T-helper 22 cell (primary cell): ENCODE measurements around the gene ZNF800.
A peak's percentile ranks its signal among the peaks of the same experiment; 100 is the strongest.
"Not testable (repeated sequence)": the region's sequence is repeated elsewhere in the genome, so short reads cannot be mapped to it uniquely, and the experiment has no call there.

Experiments
- DNase-seq: peaks from one replicate; pipeline ENCODE4 v3.0.0-alpha.2; 2020; ENCODE audit warnings: low read depth

ZNF800 gene, protein sequence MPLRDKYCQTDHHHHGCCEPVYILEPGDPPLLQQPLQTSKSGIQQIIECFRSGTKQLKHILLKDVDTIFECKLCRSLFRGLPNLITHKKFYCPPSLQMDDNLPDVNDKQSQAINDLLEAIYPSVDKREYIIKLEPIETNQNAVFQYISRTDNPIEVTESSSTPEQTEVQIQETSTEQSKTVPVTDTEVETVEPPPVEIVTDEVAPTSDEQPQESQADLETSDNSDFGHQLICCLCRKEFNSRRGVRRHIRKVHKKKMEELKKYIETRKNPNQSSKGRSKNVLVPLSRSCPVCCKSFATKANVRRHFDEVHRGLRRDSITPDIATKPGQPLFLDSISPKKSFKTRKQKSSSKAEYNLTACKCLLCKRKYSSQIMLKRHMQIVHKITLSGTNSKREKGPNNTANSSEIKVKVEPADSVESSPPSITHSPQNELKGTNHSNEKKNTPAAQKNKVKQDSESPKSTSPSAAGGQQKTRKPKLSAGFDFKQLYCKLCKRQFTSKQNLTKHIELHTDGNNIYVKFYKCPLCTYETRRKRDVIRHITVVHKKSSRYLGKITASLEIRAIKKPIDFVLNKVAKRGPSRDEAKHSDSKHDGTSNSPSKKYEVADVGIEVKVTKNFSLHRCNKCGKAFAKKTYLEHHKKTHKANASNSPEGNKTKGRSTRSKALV

DNA sequence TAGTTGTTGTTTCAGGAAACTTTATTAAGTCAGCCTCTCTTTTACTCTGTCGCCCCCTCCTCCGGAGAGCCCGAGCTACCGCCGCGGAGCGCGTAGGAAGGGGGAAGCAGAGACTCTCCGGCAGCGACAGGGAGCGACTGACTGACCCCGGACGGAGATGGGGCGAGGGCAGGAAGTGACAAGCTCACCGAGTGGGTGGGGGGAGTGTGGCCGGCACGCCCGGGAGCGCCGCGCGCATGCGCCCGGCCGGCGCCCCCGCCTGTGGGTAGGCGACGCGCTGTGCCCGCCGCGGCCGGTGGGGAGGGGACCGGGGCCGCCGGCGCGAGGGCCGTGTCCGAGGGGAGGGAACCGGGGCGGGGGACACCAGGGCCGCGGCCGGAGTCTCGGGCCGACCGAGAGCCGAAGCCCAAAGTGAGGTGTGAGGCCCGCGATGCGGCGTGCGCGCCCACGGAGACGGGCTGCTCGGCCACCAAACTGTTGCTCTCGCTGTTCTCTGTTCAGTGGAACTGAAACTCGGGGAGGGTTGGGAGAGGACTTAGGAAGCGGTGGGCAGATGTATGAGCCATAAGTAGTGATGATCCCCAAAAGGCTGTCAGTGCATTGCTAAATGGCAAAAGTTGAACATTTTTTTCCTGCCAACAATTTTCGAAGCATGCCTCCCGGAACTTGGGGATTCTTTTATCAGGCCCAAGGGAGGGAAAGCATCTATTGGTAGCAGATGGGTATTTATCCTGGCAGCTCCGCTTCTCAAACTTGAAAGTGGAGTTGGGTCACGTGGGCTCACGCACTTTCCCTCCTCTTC lies at the start of gene ZNF800:
Gene ZNF800, minus strand, starts transcription at position 143 of the 802 bp plus-strand sequence. CDS start 1,151 bp downstream, outside the sequence.
- peak; percentile 78 for DNase-seq

DNA sequence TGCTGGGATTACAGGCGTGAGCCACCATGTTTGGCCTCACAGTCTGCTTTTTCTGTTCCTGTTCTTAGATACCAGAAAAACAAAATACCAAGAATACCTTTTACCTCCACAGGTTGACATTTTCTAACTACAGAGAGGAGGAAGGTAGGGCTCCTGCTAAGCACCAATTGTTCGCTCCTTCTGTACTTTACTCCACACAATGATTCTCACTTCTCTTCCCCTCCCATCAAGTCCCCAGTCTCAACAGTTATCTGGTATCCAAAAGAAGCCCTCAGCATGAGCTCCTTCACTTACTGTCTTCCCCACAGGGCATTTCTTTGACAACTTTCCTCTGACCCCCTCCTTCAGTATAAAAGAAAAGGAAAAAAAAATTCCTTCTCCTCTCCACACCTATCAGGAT lies 47.7 kb upstream of the ZNF800 start:
- DNase-seq, result no peak

DNA sequence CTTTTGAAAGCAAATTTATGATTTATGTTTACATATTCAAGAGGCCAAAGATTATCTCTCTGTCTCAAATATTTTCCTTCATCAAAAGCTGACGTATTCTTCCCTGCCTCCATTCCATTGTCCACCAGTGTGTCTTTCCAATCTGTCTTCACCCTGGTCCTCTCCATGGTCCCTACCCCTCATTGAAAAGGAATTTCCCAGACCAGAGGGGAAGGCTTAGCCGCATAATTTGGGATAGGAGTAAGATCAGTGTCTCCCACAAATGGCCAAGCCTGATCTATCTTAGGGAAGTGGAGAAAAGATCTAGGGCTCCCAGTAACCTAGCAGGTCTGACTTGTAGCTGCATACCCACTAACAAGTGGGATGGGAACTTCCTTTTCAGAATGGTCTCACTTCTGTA lies 46.3 kb upstream of the ZNF800 start:
- DNase-seq, result no peak

DNA sequence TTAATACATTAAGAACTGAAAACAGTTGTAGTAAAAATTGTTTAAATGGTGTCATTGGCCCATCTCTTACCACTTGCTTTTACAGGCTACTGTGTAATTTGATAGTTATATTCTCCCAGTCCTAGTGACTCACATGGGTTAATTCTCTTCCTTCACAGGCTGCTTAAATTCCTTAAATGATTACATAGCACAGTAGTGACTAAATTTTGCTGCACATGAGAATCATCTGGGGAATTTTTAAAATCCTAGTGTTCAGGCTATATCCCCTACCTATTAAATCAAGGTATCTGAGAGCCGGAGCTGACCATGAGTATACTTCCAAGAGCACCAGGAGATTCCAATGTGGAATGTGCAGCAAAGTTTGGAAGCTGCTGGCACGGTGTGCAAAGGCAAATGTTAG lies 45.3 kb upstream of the ZNF800 start:
- no peak for DNase-seq

DNA sequence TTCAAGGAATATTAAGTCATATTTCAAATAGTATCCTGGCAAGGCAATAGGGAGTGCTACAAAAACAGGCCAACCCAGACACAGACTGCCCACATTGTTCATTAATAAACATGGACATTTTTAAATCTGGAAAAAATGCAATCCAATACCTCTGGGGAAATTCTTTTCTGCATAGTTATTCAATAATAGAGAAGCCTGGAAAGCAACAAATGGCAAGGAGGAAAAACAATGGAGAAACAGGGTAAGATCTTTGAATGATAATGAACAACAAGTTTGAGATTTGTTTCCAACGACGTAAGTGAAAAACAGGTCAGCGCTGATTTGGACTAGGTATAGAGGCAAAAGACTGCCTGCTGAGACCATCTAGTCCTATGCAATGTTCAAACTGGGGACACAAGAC lies 44.7 kb upstream of the ZNF800 start:
- no peak for DNase-seq

DNA sequence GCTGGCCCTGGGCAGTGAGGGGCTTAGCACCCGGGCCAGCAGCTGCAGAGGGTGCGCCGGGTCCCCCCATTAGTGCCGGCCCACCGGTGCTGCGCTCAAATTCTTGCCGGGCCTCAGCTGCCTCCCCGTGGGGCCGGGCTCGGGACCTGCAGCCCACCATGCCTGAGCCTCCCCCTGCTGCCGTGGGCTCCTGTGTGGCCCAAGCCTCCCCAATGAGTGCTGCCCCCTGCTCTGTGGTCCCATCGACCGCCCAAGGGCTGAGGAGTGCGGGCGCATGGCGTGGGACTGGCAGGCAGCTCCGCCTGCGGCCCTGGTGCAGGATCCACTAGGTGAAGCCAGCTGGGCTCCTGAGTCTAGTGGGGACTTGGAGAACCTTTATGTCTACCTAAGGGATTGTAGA lies 36.8 kb upstream of the ZNF800 start:
- DNase-seq, result not testable (repeated sequence)

DNA sequence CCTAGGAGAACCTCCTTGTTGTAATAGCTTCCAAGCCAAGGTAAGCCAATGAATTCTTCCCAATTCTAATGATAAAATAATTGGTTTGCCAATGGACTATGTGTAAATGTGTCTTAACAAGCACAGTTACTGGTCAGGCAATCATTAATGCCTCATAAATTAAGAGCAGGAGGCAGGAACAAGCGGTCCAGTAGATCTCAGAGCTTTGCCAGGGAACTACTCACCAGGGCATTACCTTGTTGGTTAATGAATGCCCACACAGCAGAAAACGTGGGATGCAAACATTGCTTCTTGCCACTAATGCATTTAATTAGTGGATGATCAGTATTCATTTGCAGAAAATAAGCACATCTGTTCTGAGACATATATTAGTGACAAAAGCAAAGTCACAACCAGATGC lies 26.7 kb upstream of the ZNF800 start:
- no peak for DNase-seq

DNA sequence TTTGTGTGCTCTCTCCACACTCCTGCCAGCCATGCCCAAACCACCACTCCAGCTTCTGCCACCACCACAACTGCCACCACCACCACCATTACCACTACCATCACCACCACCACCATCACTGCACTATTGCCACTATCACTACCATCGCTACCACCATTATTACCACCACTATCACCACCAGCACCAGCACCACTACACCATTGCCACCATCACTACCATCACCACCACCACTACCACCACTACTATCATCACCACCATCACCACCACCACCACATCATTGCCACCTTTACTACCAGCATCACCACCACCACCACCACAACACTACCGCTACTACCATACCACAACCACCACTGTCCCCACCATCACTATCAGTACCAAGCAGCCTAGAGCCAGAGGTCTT lies 26.0 kb upstream of the ZNF800 start:
- DNase-seq, result no peak

DNA sequence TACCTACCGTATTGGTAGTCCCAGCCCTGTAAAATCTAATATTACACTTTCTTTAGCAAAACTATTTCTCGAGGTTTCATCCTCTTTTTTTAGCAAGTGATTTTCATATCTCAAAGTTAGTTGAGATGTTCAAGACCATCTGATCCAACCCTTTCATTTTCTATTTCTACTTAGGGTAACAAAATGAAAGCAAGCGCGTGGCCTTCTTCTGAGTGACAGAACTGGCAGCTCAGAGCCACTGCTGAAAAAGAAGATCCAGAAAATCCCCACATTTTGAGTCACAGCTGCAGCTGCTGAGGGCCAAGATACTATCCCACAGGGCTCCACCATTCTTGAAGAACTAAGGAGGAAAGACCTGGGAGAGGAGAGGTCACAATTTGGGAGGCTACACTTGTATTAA lies 24.8 kb upstream of the ZNF800 start:
- no peak for DNase-seq

DNA sequence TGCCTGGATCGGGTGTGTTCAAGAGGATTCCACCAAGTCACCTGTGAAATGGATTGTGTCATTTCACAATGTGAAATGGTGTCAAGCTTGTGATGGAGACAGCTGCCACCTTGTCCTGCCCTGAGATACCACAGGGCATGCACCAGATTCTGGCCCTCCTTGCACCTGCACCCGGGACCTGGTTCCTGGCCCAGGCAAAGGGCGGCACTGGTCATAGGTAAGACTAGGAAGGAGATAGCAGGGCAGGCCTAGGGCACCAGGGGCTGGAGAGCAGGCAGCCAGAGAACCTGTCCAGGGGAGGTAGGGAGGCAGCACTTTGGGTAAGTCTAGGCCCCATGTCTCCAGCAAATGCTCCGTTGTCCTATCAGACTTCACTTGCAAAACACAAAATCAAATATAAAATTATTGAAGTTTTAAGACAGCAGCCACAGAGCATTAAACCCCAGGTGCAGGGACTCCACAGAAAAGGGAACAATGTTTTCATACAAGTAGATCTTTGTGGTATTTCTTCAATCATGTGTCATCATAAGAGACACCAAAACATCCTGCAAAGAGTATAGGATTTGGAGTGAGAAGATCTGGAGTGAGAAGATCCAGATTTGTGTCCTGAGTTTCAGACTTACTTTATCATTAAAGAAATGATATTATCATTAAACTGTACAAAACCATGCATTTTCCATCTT lies 22.7 kb upstream of the ZNF800 start:
- DNase-seq, result no peak

DNA sequence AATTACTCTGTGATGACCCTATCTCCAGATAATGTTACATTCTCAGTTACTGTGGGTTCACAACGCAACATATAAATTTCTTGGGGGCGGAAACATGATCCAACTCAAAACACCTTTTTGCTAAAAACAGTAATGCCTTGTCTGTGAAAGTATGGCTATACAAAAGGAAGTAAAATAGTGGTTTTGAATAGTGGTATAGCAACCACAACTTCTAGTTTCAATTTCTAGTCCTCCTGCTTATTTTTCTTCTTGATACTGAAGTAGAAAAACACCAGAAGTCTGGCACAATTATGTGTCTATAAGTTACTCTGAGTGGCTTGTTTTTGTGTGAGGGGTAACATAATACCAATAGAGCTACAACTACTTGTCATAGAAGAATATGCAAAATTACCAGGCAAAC lies 21.5 kb upstream of the ZNF800 start:
- no peak for DNase-seq

DNA sequence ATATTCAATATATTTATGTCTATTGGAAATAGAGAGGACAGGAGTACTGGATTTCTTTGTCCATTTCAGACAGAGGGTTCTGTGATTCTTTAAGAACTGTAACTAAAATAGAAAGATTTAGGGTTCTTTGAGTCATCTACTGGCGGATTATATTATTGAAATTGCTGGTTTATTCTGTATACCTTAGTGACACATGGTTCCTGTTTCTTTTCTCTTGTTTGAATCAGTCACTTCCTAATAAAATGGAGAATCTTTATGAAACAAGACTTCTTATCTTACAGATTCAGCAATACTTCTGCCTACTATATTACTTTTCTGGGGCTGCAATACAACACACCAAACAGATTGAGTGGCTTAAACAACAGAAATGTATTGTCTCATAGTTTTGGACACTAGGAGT lies 20.8 kb upstream of the ZNF800 start:
- DNase-seq, result no peak

DNA sequence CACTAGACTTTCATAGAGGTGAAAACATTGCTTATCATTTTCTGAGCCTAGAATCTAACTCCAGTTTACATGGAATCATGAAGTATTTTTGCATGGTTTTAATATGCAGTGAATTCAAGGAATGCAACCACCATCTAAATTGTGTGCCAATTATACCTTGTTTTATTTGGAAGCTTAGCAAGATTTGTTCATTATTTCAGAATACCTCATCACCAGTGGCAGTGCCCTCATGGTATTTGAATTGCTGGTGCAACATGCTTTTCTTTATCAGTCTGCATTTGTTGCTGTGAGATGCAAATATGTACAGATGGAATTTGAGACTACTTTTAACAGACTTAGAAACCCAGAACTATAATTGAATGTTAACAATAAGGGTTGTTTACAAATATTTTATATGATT lies 18.7 kb upstream of the ZNF800 start:
- no peak for DNase-seq

DNA sequence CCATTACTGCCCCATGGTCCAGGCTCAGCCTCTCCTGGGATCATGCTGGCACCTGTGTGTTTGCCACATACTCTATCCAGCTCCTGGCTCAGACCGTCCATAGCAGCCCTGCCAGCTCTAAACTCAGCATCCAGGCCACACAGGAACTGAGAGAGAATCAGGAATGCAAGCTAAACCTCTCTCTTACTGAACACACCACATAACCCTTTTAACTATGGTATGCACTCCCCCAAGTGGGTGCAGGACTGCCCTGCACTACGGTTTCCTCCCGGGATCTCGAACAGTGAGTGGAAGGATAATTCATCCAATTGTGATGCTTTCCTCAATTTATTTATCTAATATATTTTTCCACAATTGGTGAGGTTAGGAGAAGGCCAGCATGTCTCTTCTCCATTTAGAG lies 17.1 kb upstream of the ZNF800 start:
- no peak for DNase-seq

DNA sequence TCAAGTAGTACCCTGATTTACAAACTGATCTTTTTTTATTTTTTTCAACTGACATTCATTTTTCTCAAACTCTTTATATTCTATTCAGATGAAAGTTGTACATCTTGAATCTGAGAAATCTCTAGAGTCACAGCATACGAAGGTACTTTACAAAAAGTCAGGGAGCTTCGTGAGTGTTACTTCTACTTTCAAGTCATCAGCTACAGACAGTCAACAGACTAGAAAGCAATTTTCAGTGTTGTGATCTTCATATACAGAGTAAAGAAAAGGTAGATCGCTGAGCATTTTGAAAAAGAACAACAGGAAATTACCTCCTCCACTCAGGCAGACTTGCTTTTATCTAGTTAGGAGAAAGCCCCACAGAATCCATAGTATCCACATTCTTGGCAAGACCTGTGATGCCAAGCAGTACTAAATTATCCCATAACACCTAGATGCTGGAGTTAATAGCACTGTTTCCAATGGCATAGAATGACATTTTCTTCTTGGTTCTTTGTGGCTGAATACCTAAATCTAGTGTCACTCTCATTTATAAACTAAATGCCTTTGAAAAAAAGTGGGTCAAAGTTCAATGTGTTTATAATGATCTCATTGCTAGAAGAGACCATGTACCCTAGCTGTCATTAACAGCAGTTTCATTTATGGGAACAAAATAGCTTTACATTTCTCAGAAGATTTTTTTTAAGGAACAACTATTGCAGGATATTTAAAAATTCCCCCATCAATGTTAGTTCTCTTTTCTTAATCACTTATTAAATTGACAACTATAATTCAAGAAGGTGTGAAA lies 12.0 kb upstream of the ZNF800 start:
- DNase-seq, result no peak

DNA sequence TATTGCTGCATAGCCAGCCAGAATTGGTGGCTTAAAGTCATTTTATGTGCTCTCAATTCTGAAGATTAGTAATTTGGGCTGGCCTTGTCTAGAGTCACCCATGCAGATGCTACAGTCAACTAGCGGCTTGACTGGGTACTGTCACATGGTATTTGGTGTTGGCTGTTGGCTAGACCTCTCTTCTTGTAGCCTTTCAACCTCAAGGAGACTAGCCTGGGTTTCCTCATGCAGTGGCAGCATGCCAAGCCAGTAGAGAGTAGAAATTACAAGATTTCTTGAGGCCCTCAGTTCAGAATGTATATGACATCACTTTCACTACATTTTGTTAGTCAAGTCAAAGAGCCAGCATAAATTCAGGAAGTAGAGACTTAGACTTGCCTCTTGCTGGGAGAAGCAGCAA lies 3.7 kb upstream of the ZNF800 start:
- no peak for DNase-seq

DNA sequence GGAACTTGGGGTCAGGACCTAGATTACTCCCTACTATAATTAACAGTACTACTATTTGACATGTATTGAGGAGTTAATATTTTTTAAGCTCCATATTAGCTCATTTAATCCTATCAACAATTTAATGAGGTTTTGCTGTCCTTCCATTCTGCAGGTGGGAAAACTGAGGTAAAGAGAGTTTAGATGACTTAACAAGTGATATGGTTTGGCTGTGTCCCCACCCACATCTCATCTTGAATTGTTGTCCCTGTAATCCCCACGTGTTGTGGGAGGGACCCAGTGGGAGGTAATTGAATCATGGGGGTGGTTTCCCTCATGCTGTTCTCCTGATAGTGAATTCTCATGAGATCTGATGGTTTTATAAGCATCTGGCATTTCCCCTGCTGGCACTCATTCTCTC lies 2.6 kb upstream of the ZNF800 start:
- DNase-seq, result not testable (repeated sequence)

DNA sequence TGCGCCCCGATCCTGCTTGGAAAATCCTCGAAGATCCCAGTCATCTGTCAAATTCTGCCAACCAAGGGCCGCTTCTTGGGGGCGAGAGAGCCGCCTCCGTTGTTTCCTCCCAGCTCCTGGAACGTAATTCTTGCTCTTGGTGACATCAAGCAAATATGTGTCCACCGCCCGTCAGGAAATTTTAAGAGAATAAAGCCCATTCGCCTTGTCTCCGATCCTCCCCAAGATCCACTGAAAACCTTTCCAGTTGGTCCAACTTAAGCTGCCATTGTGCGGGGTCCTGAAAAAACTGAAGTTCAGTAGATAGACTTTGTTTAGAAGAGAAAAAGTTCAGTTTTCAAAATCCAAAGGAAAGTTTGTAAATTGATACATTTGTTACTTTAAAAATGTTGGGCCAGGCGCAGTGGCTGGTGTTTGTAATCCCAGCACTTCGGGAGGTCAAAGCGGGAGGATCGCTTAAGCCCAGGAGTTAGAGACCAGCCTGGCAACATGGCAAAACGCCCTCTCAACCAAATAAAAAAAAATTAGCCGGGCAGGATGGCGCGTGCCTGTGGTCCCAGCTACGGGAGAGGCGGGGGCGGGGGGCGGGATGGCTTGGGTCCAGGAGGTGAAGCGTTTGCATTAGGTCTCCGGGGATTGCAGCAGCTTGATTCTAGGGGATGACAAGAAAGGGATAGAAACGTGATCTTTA lies 1.0 kb upstream of the ZNF800 start:
- DNase-seq, result no peak

DNA sequence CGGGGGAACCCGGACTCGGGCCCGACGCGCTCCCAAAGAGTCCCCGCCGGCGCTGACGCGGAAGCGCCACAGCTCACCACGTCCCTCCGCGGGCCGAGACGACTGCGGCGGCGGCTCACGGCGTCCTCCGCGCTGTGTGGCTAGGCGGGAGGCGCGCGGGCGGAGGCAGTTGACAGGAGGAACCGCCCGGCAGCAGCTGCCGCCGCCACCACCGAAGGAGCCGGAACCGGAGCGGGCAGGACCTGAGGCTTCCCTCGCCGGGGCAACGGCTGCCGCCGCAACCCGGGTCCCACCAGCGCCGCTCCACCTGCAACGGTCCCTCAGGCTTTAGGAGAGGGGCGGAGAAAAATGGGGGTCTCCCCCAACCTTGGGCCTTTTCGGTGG lies 334 bp downstream of the ZNF800 start:
- DNase-seq, result peak; percentile 54

DNA sequence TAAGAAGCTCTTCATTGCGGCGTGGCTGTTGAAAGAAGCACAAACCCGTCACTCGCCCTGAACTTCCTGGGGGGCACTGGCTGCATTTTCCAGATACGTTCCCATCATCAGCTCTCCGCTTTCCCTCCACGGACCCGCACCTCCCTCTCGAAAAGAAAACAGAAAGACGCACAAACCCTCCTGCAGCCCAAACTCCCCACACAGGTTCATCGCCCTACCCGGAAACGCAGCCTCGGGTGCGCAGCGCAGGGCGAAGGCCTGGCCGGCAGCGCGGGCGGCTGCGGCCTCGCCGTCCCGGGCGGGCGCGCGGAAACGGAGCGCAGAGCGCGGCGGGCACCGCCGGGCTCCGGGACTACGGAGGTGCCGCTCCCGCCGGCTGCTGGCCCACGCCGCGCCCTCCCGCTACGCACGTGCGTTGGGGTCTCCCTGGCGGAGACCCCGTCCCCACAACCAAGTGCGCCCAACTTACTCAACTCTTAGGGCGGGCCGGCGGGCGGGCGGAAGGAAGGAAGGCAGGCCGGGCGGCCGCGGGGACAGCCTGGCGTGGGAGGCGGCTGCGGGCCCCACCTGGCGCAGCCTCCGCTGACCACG lies 822 bp downstream of the ZNF800 start:
- peak; percentile 30 for DNase-seq
